ENCODE data around the gene GALNT15. TPM values are rescaled to one million over a fixed set of nuclear protein-coding genes. Genes with fewer than 3 reads are reported as not detected.

GALNT15 gene
- total RNA-seq, 1 donor from 2014 or later, result 0.95 TPM

DNA sequence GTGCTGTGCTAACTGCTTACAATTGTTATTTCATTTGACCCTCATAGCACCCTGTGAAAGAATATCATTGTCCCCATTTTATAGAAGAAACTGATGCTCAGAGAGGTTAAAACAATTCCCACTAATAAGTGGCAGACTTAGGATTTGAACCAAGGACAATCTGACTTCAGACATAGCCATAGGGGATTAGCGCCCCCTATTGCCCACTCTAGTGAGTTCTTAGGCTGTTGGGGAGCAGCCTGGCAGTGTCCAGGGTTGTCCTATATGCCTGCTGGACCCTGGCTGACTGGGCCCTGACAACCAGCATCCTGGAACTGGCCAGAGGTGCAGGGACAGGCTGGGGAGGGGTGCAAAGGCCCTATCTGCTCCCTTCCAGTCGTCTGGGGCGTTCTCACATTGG lies 74.9 kb downstream of the GALNT15 start:
- Histone ChIP-seq H3K27ac (ENCODE audit: low read depth, low read length) (no peak overlapping the region), H3K79me2 (ENCODE audit: insufficient read depth, low read length) (no peaks in the 10 kb centered on the region), H4K20me1 (ENCODE audit: insufficient read depth, low read length) (no peaks in the 10 kb centered on the region), H3K4me2 (ENCODE audit: low read length) (no peak overlapping the region), H3K9me3 (ENCODE audit: insufficient read depth, low read depth, low read length) (no peaks in the 10 kb centered on the region), H3K36me3 (ENCODE audit: insufficient read depth, low read length) (no peaks in the 10 kb centered on the region), H3K27me3 (ENCODE audit: insufficient read depth, low read length) (peaks cover 2% of the 10 kb centered on the region), H3K4me1 (ENCODE audit: insufficient read depth, low read length) (peaks cover 2% of the 10 kb centered on the region), H2AFZ (ENCODE audit: low read depth, low read length) (no peak overlapping the region), H3K4me3 (ENCODE audit: insufficient read depth, low read depth, low read length) (no peak overlapping the region), H3K9ac (ENCODE audit: low read length) (no peak overlapping the region)
- no peaks in the 10 kb centered on the region for H3K27me3 Mint-ChIP-seq (ENCODE audit: low read depth, unreplicated experiment)
- no peaks in the 10 kb centered on the region for H3K36me3 Mint-ChIP-seq (ENCODE audit: low read depth, unreplicated experiment)
- no peak overlapping the region for H3K4me3 Mint-ChIP-seq (ENCODE audit: unreplicated experiment)
- H3K27ac Mint-ChIP-seq (ENCODE audit: unreplicated experiment), result no peak overlapping the region
- TF ChIP-seq EZH2 (IDR thresholded peaks at IDR 0.05; ENCODE audit: insufficient read depth, low read length) (no peak), CTCF (IDR thresholded peaks at IDR 0.05; ENCODE audit: insufficient read depth, low read depth, low read length) (peak; percentile 42)
- DNase-seq (ENCODE audit: low read depth) (no peak), FAIRE-seq (no peak)
- no peaks in the 10 kb centered on the region for H3K9me3 Mint-ChIP-seq (ENCODE audit: unreplicated experiment)
- peaks cover 6% of the 10 kb centered on the region for H3K4me1 Mint-ChIP-seq (ENCODE audit: low read depth, unreplicated experiment)

GRCh38 chr3:16249886-16250285 lies 75.4 kb downstream of the GALNT15 start:
- no peaks in the 10 kb centered on the region for H3K79me2 ChIP-seq (ENCODE audit: insufficient read depth, low read length)
- no peaks in the 10 kb centered on the region for H4K20me1 ChIP-seq (ENCODE audit: insufficient read depth, low read length)
- H2AFZ ChIP-seq (ENCODE audit: low read depth, low read length), result no peak overlapping the region
- H3K27ac ChIP-seq (ENCODE audit: low read depth, low read length), result no peak overlapping the region
- no peak overlapping the region for H3K4me3 ChIP-seq (ENCODE audit: insufficient read depth, low read depth, low read length)
- no peaks in the 10 kb centered on the region for H3K36me3 ChIP-seq (ENCODE audit: insufficient read depth, low read length)
- H3K4me1 ChIP-seq (ENCODE audit: insufficient read depth, low read length), result no peaks in the 10 kb centered on the region
- Mint-ChIP-seq H3K27ac (ENCODE audit: unreplicated experiment) (no peak overlapping the region), H3K27me3 (ENCODE audit: low read depth, unreplicated experiment) (no peaks in the 10 kb centered on the region), H3K4me1 (ENCODE audit: low read depth, unreplicated experiment) (peaks cover 6% of the 10 kb centered on the region), H3K9me3 (ENCODE audit: unreplicated experiment) (no peaks in the 10 kb centered on the region), H3K4me3 (ENCODE audit: unreplicated experiment) (no peak overlapping the region), H3K36me3 (ENCODE audit: low read depth, unreplicated experiment) (no peaks in the 10 kb centered on the region)
- DNase-seq (ENCODE audit: low read depth) (no peak), FAIRE-seq (no peak)
- no peak overlapping the region for H3K9ac ChIP-seq (ENCODE audit: low read length)
- H3K27me3 ChIP-seq (ENCODE audit: insufficient read depth, low read length), result peaks cover 2% of the 10 kb centered on the region
- no peaks in the 10 kb centered on the region for H3K9me3 ChIP-seq (ENCODE audit: insufficient read depth, low read depth, low read length)
- H3K4me2 ChIP-seq (ENCODE audit: low read length), result no peak overlapping the region
- no peak for TF ChIP-seq CTCF (IDR thresholded peaks at IDR 0.05; ENCODE audit: insufficient read depth, low read depth, low read length)

DNA sequence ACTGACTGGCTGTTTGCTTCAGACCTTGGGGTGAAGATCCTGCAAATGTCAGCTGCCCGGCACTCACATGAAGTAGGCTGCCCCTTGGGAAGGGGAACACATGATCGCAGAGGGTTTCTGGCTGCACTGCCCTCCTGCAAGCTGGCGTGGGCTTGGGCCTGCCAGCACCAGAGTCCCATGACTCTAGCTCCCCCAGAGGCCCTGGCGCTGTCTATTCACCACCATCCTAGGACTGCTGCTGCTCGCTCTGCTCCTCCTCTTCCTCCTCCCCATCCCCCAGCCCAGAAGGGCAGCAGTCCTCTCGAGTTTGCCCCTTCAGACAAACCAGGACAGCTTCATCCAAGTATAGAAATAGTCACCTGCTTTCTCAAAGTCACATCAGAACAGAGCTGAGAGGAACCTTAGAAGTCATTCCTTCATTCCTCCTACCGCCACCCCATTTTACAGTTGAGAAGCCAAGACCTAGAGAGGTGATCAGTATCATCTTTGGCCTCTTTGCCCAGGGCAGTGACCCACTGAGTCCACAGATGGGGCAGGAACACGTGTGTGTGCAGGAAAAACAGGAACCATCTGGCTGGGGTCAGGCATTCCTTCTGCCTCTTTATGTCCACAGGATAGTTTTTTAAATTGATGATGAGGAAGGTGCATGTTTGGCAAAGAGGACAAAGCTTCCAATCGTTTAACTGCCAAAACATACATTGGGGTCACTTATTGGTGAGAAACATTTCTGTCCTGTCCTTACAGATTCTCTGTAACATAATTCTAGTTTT lies 77.0 kb downstream of the GALNT15 start:
- Histone ChIP-seq H3K4me2 (ENCODE audit: low read length) (no peak overlapping the region), H3K4me3 (ENCODE audit: insufficient read depth, low read depth, low read length) (no peak overlapping the region), H3K36me3 (ENCODE audit: insufficient read depth, low read length) (no peaks in the 10 kb centered on the region), H4K20me1 (ENCODE audit: insufficient read depth, low read length) (no peaks in the 10 kb centered on the region), H3K27ac (ENCODE audit: low read depth, low read length) (no peak overlapping the region), H3K9ac (ENCODE audit: low read length) (no peak overlapping the region), H3K4me1 (ENCODE audit: insufficient read depth, low read length) (no peaks in the 10 kb centered on the region), H3K27me3 (ENCODE audit: insufficient read depth, low read length) (peaks cover 2% of the 10 kb centered on the region), H3K9me3 (ENCODE audit: insufficient read depth, low read depth, low read length) (no peaks in the 10 kb centered on the region), H3K79me2 (ENCODE audit: insufficient read depth, low read length) (no peaks in the 10 kb centered on the region), H2AFZ (ENCODE audit: low read depth, low read length) (no peak overlapping the region)
- H3K27me3 Mint-ChIP-seq (ENCODE audit: low read depth, unreplicated experiment), result no peaks in the 10 kb centered on the region
- H3K27ac Mint-ChIP-seq (ENCODE audit: unreplicated experiment), result no peak overlapping the region
- no peaks in the 10 kb centered on the region for H3K9me3 Mint-ChIP-seq (ENCODE audit: unreplicated experiment)
- no peak for TF ChIP-seq EZH2 (IDR thresholded peaks at IDR 0.05; ENCODE audit: insufficient read depth, low read length)
- no peak for TF ChIP-seq CTCF (IDR thresholded peaks at IDR 0.05; ENCODE audit: insufficient read depth, low read depth, low read length)
- peaks cover 6% of the 10 kb centered on the region for H3K4me1 Mint-ChIP-seq (ENCODE audit: low read depth, unreplicated experiment)
- no peak for DNase-seq (ENCODE audit: low read depth)
- H3K36me3 Mint-ChIP-seq (ENCODE audit: low read depth, unreplicated experiment), result no peaks in the 10 kb centered on the region
- no peak for FAIRE-seq
- no peak overlapping the region for H3K4me3 Mint-ChIP-seq (ENCODE audit: unreplicated experiment)

Measured in astrocyte (in vitro differentiated cells and primary cell).